Stimulated activated CD8-positive, alpha-beta memory T cell treated with anti-CD3 and anti-CD28 coated beads, Interleukin-7, amount 100 ng/mL, for 1 hour (primary cell): ENCODE results near the gene UGT1A7.
"Not testable (repeated sequence)": the region's sequence is repeated elsewhere in the genome, so short reads cannot be mapped to it uniquely, and the experiment has no call there.

Experiments
- DNase-seq, 2 donors: peaks; one replicate each; pipeline ENCODE4 v3.0.0-alpha.2; 2020; ENCODE audit warnings: low read depth in 2 of 2

UGT1A7 gene

DNA sequence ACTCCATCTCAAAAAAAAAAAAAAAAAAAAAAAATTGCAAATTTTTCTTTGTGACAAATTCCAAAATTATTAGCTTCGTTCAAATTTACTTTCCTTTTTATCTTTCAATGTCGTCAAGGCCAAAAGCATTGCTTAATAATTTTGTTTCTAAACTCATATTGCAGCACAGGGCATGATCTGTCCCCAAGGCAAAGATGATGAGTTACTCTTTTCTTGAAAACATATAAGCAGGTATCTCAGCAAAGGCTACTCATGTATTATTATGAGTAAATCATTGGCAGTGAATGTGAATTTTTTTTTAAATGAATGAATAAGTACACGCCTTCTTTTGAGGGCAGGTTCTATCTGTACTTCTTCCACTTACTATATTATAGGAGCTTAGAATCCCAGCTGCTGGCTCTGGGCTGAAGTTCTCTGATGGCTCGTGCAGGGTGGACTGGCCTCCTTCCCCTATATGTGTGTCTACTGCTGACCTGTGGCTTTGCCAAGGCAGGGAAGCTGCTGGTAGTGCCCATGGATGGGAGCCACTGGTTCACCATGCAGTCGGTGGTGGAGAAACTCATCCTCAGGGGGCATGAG is at the start of gene UGT1A7:
Gene UGT1A7, plus strand, starts transcription at position 381 of the 579 bp plus-strand sequence. Its CDS starts 37 bp downstream, at position 418.
- DNase-seq = no peak

DNA sequence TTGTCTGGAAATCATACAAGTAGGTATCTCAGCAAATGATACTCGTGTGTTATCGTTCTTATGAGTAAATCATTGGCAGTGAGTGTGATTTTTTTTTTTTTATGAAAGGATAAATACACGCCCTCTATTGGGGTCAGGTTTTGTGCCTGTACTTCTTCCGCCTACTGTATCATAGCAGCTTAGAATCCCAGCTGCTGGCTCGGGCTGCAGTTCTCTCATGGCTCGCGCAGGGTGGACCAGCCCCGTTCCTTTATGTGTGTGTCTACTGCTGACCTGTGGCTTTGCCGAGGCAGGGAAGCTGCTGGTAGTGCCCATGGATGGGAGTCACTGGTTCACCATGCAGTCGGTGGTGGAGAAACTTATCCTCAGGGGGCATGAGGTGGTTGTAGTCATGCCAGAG is 45.4 kb upstream of the UGT1A7 start, which contains the start of gene UGT1A10:
Gene UGT1A10, plus strand, starts transcription at position 143 of the 400 bp plus-strand sequence. Its CDS starts 75 bp downstream, at position 218.
- DNase-seq = not testable (repeated sequence)

DNA sequence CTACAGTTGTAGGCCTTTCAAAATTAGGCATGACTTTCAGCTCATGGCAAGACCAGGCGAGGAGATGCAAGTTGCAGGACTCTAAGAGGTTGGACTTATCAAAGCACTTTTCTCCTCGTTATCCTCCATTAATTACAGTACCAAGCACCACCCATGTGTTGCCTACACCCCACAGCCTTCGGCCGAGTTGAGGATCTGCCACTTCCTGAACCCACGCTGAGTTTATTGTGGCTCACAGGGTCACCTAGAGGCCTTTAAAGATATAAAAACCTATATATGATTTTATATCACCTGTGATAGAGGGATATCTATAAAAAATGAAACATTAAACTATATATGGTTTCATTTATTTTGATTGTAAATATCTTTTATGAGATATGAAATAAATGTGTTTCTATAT is 42.9 kb upstream of the UGT1A7 start:
- no peak for DNase-seq

DNA sequence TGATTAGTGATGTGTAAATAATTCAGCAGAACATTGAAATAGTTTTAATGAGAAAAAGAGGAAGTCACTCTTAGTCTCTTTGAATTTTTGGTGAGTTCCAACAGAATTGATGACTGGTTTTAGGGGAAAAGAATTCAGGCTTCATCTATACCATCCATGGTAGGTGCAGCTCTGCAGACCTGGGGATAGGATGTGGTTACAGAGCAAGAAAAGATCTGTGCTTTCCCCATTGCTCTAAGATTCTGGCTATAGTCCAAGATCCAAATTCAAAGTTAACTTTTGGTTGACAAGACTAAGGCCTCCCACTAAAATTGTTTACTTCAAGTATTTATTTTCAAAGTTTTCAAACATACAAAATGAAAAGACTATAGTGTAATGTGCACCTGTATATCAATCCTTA is 41.8 kb upstream of the UGT1A7 start:
- DNase-seq = no peak

DNA sequence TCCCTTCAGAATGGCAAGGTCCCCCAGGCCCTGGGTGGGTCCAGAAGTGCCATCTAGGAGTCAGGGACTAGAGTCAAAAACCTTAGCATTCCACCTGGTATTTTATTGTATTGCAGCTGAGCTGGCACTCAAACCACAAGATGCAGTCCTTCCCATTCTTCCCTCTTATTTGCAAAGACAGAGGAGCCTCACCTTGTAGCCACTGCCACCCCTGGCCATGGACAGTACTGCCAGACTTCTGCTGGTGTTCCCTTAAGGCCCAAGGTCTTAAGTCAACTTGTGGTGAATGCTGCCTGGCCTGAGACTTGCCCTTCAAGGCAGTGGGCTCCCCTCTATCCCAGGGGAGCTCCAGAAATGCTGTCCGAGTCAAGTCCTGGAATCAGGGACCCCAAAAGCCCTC is 38.6 kb upstream of the UGT1A7 start:
- DNase-seq = no peak

DNA sequence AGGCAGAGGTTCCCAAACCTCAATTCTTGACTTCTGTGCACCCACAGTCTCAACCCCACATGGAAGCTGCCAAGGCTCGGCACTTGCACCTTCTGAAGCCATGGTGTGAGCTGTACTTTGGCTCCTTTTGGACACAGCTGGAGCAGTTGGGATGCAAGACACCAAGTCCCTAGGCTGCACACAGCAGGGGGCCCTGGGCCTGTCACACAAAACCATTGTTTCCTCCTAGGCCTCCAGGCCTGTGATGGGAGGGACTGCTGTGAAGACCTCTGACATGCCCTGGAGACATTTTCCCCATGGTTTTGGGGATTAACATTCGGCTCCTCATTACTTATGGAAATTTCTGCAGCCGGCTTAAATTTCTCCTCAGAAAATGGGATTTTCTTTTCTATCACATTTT is 35.7 kb upstream of the UGT1A7 start:
- DNase-seq = not testable (repeated sequence)

DNA sequence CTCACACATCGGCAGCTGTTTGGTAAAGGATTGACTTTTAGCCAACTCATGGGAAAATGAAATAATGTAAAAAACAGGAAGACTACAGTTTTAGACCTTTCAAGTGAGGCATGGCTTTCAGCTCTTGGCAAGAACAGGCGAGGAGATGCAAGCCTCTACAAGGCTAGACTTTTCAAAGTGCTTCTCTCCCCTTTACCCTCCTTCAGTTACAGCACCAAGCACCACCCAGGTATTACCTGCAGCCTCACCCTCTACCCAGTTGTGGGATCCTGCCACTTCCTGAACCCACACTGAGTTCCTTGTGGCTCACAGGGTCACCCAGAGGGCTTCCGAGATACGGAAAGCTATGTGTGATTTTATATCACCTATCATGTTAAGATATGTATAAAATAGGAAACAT is 30.7 kb upstream of the UGT1A7 start:
- no peak for DNase-seq

DNA sequence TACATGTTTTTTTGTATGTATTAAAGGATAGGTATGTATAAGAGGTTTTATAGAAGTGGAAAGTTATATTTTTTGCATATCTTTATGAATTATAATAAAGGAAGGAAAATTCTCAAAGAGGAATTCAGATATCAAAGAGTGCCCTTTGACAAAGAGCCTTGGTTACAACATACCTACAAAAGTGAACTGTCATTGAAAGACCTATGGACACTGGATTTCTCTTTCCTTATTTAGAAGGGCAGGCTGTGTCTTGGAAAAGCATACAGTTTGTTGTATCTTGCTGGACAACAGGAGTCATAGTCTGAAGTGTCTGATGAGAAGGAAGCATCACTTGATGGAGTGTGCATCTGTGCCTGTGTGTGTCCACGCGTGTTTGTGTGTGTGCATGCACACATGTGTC is 30.3 kb upstream of the UGT1A7 start:
- no peak for DNase-seq

DNA sequence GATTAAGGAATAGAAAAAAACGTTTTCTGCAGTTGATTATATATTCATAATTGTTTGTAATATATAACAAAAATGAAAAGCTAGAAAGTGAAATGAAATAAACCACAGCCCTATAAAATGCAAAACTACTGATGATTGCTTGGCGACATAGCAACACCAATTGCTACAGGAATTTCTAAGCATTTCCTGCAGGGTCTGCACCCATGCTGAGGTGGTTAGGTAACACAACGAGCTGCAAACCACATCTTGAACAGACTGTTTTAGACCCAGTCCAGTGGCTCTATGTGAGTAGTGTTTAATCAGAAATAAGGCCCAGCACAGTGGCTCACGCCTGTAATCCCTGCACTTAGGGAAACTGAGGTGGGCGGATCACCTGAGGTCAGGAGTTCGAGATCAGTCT is 27.2 kb upstream of the UGT1A7 start:
- DNase-seq = no peak

DNA sequence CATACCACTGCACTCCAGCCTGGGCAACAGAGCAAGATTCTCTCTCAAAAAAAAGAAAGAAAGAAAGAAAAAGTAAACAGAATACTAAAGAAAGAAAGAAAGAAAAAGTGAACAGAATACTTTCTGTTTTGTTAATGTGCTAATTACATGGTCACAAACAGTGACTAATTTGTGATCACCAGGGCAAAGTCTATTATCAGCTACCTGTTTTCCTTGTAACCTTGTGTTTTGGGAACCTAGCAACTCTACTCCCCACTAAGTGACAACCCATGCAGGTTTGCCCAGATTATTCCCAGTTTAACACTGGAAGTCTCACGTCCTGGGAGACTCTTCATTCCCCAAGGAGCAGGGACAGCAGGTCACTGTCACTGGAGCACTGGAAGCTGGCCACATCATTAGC is 26.7 kb upstream of the UGT1A7 start:
- no peak for DNase-seq

DNA sequence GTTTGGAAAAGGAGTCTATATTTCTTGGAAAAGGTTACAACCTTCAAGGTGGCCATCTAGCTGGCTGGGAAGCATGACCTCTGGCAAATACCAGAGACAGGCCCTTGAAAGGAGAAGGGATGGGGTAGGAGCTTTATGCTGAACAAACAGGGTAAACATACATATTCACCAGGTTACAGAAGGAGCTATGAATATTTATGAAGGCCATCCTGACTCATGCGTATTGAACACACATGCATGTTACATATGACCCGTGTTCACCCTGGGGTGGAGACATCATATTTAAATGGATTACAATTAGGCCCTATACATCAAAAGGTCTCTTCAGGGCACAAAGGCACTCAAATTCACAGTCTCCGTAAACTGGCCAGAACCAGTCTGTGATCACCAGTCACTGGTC is 25.8 kb upstream of the UGT1A7 start:
- DNase-seq = not testable (repeated sequence)

DNA sequence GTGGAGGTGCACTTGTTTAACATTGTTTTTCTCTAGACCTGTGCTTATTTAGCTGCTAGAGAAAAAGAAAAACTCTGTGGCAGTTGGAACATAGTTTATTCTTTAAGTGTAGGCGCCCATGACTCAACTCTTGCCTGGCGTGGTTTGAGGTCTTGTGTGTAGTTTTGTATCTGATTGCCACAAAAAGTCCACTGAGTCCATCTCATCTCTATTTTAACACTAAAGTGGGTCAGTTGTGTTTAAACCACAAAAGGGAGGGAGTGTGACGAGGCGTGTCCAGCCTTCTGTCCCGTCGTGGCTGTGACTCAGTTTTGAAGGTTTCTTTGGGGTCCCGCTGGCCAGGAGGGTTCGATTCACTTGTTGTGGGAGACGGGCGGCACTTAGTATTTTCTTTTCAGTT is 25.3 kb upstream of the UGT1A7 start:
- no peak for DNase-seq

DNA sequence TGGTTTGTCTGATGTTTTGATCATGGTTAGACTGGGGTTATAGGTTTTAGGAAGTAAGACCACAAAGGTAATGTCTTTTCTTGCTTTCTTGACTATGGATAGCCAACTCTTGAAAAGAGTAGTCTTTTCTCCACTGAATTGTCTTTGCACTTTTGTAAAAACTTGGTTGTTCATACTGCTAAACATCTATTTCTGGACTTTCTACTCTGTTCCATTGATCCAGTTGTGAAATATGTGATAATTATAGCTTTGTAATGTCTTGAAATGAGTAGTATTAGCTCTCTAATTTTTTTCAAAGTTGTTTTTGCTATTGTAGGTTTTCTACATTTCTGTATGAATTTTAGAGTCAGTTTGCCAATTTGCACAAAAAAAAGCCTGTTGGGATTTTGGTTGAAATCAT is 23.1 kb upstream of the UGT1A7 start:
- no peak for DNase-seq

DNA sequence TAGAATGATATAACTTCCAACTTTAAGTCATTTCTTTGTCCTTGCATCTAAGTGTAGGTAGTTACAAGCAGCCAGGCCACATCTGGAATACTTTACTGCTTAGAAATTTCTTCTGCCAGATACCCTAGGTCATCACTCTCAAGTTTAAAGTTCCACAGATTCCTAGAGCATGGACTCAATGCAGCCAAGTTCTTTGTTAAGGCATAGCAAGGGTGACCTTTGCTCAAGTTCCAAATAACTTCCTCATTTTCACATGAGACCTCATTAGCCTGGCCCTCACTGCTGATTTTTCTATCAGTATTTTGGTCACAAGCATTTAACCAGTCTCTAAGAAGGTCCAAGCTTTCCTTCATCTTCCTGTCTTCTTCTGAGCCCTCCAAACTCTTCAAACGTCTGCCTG is 17.8 kb upstream of the UGT1A7 start:
- no peak for DNase-seq

DNA sequence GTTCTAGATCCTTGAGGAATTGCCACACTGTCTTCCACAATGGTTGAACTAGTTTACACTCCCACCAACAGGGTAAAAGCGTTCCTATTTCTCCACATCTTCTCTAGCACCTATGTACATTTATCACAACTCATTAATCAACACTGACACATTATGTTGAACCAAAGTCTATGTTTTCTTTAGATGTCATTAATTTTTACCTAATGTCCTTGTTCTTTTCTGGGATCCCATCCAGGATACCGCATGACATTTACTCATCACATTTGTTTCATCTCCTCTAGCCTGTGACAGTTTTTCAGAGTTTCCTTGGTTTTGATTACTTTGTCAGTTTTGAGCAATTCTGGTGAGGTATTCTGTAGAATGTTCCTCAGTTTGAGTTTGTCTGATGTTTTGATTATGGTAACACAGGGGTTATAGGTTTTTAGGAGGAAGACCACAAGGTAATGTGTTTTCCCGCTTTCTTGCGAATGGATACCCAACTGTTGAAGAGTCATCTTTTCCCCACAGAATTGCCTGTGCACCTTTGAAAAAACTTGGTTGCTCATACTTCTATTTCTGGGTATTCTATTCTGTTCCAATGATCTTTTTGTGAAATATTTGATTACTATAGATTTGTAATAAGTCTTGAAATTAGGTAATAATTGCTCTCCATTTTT is 13.0 kb upstream of the UGT1A7 start:
- DNase-seq = no peak

DNA sequence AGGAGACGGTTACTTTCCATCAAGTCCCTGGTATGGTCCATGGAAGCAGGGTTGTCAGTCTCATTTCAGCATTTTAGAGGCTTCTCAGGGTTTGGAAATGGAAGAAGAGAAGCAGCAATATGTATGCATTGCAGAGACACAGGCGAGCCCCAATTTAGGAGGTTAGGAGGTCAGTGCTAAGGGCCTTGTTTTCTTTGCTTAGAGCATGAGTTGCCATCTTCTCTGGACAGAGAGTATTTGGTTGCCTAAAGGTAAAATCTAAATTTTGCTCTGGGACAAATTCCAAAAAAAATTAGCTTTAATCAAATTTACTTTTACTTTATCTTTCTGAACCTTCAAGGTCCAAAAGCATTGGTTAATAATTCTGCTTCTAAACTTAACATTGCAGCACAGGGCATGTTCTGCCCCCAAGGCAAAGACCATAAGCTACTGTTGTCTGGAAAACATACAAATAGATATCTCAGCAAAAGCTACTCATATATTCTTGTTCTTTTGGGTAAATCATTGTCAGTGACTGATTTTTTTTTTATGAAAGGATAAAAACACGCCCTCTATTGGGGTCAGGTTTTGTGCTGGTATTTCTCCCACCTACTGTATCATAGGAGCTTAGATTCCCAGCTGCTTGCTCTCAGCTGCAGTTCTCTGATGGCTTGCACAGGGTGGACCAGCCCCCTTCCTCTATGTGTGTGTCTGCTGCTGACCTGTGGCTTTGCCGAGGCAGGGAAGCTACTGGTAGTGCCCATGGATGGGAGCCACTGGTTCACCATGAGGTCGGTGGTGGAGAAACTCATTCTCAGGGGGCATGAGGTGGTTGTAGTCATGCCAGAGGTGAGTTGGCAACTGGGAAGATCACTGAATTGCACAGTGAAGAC is 10.2 kb upstream of the UGT1A7 start, which contains the start of gene UGT1A9:
Gene UGT1A9, plus strand, starts transcription at position 609 of the 872 bp plus-strand sequence. Its CDS starts 37 bp downstream, at position 646.
- no peak for DNase-seq

DNA sequence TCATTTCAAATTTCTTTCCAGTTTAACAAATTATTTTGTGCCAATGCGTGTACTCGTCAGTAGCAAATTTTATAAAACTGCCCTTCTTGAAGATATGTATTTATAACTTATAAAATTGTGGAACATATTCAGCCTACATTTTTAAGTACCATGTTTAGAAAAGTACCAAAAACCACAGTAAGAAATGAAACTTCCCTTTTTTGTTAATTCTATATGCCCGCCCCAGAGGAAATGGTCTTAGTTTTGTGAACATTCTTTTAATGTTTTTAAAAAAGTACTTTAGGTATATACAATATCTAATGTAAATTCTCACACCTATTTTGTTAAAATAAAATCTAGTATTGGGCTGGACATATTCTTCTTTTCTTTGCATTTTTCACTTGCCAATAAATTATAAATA is 8.8 kb upstream of the UGT1A7 start:
- no peak for DNase-seq

DNA sequence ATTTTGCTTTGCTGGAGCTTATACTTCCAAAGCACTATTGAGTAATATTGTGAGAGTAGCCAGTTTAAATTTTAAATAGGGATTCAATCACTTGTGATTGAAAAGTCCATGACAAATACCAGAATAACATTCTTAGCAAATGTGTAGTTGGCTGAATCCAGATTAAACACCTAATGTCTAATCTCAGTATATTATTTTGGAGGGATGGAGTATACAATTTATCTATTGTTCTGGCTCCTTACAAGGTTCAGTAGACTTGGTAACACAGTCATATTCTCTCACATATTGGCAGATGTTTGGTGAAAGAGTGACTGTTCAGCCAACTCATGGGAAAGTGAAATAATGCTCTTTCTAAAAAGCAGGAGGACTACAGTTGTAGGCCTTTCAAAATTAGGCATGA is 7.8 kb upstream of the UGT1A7 start:
- no peak for DNase-seq

DNA sequence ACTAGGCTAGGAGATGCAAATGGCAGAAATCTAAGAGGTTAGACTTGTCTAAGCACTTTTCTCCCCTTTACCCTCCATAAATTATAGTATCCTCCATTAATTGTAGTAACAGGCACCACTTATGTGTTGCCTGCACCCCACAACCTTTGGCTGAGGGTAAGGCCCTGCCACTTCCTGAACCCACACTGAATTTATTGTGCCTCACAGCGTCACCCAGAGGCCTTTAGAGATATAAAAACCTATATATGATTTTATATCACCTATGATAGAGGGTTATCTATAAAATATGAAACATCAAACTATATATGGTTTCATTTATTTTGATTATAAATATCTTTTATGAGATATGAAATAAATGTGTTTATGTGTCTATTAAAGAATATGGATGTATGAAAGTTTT is 7.4 kb upstream of the UGT1A7 start:
- DNase-seq = no peak

DNA sequence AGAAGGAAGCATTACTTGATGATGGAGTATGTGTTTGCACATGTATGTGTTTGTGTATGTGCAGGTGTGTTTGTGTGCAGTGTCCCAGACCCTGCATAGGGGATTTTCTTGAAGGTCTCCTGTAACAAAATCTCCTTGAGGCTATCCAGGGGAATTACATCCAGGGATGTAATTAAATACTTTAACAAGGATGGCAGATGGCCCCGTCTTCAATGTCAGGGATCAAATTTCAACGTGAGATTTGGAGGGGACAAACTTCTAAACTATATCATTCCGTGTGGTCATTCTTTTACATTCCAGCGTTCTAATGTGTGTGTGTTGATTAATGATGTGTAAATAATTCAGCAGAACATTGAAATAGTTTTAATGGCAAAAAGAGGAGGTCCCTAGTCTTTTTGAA is 6.7 kb upstream of the UGT1A7 start:
- no peak for DNase-seq

DNA sequence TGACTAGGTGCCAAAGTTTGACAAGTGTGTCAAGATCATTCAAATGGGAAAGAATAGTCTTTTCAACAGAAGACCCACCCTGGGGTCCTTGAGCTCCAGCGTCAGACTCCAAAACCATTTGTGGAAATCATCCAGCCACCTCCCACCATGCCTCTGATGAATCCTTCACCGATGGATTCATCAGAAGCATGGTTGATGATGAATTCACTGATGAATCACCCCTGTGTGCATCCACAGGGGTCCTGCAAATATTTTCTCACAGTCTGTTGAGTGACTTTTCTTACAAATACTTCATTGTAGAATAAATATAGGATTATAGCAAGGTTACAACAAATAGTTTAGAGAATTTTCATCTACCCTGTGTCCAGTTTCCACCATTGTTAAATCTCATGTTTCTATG is 5.7 kb upstream of the UGT1A7 start:
- no peak for DNase-seq

DNA sequence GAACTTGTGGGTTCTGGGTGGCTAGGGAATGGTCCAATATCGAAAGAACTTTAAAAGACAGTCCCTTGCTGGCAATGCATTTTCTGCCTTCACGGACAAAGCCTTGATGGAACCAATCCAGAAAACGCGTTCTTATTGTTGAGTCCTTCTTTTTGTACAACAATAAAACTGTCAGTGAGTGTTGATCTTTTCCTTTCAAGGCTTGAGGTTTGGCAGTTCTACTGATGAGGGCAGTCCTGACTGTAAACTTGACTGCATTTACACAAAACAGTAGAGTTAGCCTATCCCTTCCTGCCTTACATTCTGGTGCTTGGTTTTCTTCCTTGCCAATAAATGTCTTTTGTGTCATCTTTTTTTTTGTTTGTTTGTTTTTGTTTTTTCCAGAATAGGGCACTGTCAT is 2.5 kb upstream of the UGT1A7 start:
- no peak for DNase-seq
